GM21723 (cell line): Measurements from ENCODE around the gene EIF2S3B.
A peak's percentile ranks its signal among the peaks of the same experiment; 100 is the strongest.

Source experiments
- ATAC-seq: cut with Tn5 transposase; IDR thresholded peaks from one replicate; pipeline ENCODE4 v1.9.1; 2021; ENCODE audit warnings: mild to moderate bottlenecking, moderate library complexity; ENCODE audit not compliant: unreplicated experiment

EIF2S3B gene

DNA sequence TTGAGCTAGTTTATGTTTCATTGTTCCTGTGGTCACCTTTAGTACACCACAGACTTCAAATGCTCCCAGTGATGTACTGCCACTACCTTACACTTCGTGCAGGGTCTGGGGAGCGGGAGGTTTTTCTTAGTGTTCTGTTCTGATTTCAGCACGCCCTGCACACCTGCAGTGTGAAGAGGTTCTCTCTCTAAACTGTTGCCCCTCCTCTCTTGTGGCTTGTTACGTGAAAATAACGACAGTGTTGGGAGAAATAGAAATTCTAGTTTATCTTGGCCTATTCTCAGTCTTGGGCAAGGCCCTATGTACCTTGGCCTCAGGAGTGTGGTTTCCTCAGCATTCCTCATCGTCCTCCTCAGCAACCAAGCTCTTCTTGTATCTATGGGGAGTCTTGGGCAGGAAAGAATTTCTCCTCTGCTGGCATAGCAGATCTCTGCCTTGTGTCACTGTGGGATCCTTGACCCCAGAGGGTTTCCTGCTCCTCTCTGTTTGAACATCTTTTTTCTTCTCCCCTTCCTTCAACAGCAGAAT is 48.6 kb downstream of the EIF2S3B start:
- no peak for ATAC-seq

DNA sequence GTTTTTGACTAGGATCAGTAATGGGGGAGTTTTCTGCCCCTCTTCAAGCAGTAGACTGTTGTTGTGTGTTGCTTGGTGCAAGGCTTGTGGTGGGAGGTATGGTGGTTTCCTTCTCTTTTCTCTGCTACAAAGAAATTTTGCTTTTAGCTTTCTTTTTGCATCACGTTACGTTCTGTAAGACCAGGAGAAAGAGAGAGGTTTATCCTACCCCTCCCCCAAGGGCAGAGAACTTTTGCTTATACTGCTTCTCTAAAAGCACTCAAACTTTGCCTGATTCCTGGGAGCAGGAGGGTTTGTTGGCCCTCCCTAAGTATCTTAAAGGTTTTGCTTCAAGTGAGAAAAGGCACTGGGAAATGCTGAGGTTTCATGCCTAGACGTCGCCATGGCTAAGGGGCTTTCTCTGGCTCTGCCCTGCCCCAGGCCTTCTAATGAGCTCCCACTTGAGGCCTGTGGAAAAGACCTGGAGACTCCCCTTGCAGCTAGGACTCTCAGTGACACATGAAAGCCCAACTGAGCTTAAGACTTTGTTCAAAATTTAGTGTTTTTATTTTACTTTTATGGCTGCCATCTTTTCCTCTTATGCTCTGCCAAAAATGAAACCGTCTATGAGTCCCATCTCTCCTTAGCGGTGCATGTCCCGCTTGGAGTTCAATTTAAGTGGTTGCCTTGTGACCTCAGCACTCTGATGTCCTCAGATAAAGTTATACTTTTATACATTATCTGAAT is 49.2 kb downstream of the EIF2S3B start:
- no peak for ATAC-seq

DNA sequence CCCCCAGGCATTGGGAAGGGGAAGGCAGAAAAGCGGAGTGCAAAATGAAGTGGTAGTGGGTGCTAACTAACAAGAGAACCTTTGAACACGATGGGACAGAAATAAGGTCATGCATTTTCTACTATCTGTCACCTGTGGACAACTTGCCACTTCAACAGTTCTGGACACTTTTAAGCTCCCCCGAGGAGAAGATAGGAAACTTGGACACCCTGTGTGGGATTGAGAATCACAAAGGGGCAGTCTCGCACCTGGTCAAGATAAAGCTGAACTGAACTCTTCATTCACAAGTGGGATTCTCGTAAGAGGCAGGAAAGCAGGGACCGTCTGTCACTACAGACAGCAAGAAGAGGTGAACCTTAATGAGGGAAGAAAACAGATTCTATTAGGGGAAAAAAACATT is 51.6 kb downstream of the EIF2S3B start:
- no peak for ATAC-seq

DNA sequence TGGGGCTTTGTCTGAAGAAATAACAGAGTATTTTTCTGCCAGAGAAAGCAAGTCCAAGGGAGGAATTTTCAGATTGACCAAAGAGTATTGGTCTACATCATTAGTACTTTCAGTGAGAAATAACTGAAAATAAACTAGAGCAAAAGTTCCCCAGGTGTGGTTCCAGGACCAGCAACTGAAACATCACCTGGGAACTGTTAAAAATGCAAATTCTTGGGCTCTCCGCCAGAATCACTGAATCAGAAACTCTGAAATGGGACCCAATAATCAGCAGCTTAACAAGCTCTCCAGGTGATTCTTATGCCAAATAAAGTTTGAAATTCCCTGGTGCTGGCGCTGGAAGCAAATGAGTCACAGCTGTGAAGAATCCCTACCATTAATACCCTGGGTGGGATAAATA is 52.1 kb downstream of the EIF2S3B start:
- ATAC-seq, result peak; percentile 78
